ENCODE results near the gene NMRAL1.
A peak's percentile ranks its signal among the peaks of the same experiment; 100 is the strongest.

The NMRAL1 gene

DNA sequence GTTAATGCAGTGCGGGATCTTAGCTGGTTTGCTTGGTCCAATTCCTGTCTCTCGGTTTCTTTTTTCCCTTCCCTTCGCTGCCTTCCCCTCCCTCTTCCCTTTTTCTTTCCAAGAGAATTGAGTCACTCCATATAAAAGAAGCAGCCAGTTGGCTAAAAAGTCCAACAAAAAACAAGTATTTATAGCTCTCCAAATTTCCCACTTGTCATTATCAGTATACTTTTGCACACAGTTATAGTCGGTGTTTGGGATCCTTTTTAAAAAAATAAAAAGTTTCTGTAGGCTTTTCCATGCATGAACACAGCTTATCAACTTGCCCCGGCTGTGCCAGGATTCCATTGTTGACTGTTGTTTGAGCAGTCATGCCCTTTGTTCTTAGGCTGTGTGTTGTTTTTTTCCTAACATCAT, 26.6 kb upstream of the NMRAL1 start:
- no peak for DNase-seq

DNA sequence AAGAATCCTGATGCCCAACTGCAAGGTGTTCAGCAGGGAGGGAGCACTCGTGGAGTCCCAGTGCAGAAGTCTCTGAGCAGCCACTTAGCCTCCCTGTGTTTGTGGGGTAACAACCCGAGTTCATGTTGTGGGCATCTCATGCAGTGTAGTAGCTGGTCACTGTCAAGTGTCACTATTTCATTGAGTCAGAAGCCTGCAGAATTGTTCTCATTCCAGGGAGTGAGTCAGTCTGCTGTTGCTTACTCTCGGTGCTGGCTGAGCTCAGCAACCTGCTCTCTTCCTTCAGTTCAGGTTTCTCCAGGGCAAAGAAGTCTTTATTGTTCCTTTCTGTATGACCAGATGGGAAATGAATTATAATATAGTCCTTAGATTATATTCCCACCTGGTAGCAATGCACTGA, 25.8 kb upstream of the NMRAL1 start:
- no peak for DNase-seq

DNA sequence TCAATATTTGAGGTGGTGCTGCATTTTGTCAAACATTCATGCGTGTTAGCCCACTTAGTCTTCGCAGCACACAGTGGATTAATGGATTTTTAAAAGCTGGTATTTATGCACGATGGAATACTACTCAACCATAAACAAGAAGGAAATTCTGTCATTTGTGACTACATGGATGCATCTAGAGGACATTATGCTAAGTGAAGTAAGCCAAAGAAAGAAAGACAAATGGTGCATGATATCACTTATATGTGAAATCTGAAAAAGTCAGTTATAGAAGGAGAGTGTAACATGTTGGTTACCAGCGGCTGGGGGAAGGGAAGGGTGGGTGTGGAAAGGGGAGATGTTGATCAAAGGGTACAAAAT, 24.8 kb upstream of the NMRAL1 start:
- DNase-seq, result no peak

DNA sequence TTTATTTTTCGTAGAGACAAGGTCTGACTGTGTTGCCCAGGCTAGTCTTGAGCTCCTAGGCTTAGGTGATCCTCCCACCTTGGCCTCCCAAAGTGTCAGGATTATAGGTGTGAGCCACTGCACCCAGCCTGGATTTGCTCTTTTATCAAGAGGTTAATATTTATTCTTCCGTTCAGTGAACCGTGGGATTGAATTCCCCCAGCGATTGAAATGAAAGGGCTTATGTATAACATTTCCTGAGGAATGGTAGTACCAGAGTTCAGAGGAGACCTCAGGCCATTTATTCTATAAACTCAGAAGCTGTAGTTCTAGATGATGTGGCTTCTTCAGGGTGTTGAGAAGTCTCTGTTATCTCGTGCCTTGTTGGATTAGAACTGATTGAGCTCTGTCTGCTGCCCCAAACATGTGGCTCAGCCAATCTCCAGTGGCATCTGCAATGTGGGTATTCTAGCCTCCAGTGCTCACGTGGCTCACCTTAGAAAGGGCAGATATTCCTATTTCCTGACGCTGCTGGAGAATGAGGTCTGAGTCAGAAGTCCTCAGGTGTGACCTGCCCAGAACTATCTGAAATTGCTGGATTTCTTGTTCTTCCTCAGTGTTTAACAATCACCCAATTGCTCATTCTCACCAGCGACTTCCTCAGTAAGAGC, 24.2 kb upstream of the NMRAL1 start:
- DNase-seq, result no peak

DNA sequence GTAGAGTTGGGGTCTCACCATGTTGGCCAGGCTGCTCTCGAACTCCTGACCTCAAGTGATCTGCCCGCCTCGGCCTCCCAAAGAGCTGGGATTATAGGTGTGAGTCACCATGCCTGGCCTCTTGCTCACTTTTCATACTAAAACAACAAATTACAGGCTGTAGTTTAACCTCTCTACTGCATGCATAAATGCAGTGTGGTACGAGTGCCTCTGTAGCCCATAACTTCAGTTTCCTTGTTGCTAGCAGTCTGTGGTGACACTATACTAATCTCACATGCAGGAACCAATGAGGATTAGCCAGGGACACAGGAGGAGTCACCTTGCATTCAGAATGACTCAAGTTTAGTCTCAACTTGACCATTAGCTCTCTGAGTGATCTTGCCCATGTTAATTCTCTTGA, 21.9 kb upstream of the NMRAL1 start:
- DNase-seq, result no peak

DNA sequence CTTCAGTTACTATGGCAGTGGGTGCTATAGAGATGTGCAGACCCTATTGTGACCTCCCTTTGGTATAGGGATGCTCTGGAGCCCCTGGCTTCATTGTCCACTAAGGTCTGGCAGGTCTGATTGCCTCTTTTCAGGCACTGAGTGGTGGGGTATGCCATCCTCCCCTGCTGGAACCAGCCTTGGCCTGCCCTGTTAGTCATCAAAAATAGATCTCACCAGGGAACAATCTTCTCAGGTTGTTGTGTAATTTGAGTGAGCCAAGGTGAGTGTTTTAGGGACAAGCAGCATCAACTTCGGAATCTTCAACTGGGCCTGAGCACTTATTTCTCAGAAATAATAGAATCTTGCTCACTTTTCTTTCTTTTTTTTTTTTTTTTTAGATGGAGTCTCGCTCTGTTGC, 21.3 kb upstream of the NMRAL1 start:
- no peak for DNase-seq

DNA sequence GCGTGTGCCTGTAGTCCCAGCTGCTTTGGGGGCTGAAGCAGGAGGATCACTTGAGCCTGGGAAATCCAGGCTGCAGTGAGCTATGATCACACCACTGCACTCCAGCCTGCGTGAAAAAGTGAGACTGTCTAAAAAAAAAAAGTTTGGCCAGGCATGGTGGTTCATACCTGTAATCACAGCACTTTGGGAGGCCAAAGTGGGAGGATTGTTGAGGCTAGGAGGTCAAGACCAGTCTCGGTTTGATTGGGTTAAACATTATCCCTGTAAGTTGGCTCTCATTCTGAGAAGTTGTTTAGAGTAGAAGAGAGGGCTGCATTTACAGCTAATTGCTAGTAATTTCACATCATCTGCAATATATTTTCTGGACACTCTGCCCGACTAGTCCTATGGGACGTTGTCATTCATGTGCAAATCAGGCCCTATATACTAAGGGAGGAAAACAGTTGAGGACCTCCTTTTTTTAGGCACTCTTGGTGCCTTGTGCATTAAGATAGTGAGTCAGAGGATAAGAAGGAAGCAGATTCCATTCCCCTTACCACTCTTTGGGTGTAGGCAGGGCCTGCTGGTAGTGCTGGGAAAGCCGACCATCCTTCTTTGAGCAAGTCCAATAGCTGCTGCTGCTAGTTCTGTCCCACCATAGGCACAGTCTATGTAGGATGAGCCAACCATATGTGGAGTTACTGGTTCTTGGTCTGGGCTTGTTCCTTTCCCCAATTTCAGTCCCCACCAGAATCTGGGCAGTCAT, 20.5 kb upstream of the NMRAL1 start:
- no peak for DNase-seq

DNA sequence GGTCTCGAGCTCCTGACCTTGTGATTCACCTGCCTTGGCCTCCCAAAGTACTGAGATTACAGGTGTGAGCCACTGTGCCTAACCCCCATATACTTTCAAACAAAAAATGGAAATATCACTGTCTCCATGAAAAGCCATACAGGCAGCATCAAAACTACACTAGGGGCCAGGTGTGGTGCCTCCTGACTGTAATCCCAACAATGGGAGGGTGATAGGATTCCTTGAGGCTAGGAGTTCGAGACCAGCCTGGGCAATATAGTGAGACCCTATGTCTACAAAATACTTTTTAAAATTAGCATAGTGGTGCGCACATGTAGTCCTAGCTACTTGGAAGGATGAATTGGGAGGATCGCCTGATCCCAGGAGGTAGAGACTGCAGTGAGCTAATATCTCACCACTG, 17.5 kb upstream of the NMRAL1 start:
- no peak for DNase-seq

DNA sequence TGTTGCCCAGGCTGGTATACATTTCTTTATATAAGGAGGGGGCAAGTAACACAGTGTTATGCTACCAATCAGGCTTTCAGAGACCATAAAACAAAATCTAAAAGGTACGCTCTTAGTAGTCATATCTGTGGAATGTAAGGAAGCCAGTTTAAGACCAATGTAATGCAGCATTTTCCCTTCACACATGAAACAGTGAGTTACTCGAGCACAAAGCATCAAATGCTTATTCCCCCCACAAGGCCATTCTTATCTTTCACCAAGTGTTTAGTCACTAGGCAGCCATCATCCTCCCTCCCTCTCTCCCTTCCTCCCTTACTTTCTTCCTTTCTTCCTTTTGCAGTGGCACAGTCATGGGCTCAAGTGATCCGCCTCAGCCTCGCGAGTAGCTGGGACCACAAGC, 14.6 kb upstream of the NMRAL1 start:
- no peak for DNase-seq

DNA sequence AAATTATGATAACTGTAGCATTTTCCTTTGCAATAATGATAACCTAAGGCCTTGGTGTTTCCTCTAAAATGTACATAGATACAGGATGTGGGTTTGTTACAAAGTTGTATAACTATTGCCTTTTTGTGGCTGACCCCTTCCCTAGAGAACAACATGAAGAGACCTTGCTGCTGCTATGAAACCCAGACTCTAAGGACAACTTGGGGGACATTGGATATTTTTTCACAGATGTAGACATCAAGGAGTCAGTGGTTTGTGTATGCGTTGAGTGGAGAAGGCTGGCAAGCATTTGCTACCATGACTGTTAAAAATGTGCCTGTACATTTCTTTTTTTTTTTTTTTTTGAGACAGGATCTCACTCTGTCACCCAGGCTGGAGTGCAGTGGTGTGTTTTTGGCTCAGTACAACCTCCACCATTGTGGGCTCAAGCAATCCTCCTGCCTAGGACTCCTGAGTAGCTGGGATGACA, 14.1 kb upstream of the NMRAL1 start:
- no peak for DNase-seq

DNA sequence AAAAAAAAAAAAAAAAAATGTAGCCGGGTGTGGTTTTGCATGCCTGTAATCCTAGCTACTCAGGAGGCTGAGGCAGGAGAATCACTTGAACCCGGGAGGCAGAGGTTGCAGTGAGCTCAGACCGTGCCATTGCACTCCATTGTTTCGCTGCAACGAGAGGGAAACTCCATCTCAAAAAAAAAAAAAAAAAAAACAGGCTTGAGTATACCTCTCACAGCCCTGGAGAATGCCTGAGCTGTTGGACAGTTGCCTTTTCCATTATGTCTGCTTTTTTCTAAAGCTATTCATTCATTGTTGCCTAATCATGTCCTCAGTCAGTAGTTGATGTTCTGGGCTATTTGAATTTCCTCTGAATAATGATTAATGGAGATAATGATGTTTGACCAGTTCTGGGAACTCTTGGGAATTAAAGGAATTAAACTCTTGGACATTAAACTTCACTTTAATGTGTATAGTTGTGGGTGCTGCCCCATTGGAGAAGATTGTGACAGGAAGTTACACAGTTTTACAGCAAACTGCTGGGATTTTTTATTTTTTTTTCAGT, 13.6 kb upstream of the NMRAL1 start:
- no peak for DNase-seq

DNA sequence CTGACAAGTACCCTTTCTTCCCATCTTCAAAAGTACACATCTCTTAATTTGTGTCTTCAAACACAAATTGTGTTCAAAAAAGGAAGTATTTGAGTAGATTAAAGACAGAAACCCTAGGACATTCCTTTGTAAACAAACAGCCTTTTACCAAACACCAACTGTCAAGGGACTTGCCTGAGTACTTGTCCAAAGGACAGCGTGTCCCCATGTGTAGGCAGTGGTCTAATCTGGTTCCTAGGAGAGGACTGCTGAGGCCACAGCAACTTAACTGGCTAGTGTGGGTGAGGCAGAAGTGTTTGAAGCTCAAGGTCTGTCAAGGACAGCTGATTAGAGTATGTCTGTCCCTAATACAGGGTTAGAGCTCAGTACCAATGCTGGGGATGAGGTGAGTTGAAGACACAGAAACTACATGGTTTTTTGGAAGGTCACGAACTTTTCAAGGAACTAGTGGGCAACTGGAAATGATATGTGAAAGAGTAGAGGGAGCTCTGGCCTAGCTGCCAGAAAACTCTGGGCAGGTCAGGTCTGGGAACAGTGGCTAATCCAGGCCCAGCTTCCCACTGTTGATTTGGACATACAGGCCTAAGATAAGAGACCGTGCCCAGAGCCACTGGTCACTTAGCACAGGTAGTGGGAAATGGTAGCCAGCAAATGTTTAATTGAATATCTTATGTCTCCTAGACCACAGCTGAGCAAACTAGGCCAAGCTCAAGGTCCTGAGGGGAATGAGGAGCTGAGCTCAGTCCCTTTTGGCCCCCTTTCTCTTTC, 11.9 kb upstream of the NMRAL1 start:
- DNase-seq, result no peak

DNA sequence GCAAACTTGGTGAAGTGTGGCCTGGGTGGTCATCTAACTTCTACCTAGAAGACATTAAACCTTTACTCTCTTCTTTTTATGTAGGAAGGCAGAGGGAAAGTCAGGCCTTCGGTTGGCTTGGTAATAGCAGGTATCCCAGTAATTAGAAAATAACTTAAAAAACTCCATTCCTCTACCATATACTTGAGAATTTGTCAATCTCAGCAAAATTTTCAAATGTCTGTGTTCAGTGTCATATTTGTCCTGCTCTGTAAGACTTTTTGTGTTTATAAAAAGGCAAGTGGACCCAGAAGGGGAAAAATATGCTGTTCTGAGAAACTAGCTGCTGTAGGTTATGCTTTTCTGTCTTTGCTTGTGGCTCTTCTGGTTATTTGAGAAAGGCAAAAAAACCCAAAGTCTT, 7.5 kb upstream of the NMRAL1 start:
- DNase-seq, result no peak

DNA sequence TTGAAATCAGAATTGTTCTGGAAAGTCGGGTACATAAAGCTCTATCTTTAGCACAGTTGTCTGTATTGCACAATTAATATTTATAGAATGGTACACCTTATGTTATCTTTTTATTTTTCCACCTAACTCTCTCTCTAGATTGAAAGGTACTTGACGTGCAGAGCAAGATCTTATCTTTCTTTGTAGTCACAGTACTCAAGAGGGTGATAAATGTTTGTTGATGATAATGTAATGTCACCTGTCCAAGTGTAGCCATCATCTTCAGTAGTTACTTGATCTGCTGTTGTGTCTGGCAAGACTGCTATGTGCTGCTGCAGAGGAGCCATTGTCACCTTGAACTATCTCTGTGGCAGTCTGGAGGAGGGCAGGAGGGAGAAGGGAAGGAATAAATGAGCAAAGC, 7.1 kb upstream of the NMRAL1 start:
- no peak for DNase-seq

DNA sequence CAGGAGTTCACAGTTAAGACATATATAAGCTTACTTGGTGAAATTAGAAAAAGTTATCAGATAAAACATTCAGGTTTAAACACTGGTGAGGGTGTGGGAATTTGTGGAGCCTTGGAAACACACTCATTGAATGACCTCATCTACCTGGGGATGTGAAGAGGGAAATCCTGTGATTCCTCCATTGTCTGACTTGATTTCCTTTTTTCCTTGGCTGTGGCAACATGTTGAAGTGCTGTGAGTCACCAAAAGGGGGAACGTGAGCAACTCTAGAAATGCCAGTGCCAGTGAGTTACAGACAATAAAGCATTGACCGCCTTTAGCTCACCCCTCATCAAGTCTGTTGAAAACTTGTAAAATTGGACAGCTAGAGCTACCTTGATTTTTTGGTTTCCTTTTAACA, 3.5 kb upstream of the NMRAL1 start:
- DNase-seq, result no peak

DNA sequence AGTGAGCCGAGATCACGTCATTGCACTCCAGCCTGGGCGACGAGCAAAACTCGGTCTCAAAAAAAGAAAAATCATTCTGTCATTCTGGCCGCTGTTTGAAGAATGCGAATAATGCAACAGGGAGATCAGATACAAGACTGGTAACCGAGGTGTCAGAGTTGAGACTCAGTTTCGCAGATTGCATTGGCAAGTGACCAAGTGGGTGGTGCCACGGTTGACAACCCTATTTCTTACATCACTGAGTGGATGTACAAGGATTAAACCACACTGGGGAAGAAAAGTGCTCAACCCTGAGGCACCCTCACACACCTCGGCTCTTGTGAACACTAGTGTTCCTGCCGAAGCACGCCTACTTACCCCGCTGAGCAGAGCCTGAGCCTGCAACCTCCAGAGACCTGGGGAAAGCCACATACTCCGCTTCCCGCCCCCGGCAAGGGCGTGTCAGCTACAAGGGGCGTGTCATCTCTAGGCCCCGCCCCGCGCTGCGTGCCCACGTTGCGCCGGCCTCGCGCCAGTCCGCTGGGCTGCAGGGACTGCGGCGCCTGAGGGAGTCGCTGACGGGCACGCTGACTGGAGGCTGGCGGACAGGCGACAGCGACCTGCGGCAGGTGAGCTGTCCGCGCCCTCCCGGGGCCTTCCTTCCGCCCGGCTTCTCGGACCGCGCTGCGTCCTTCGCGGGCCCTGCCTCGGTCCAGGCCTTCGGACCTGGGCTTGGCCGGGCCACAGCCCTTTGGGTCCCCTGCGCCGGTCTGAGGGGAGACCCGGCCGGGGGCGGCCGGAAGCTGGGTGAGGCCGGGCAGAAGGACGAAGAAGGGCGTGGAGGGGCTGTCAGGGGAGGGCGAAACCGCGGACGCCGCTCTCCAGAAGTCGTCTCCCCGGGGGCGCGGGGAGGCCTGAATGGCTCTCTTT, 1.7 kb upstream of the NMRAL1 start, which contains the start of gene HMOX2:
TSS of gene HMOX2 (plus strand) at position 519 of the 909 bp plus-strand sequence. CDS start 29,127 bp downstream, outside the sequence.
- peak; percentile 96 for DNase-seq

DNA sequence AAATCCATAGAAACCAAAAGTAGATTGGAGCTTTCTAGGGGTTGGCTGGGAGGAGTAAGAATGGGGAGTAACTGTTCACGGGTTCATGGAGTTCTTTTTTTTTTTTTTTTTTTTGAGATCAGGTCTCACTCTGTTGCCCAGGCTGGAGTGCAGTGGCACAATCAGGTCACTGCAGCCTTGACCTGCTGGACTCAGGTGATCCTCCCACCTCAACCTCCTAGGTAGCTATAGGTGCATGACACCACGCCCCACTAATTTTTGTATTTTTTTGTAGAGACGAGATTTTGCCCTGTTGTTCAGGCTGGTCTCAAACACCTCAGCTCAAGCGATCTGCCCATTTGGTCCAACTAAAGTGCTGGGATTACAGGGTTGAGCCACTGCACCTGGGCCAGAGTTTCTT, 1.5 kb downstream of the NMRAL1 start:
- DNase-seq, result no peak

DNA sequence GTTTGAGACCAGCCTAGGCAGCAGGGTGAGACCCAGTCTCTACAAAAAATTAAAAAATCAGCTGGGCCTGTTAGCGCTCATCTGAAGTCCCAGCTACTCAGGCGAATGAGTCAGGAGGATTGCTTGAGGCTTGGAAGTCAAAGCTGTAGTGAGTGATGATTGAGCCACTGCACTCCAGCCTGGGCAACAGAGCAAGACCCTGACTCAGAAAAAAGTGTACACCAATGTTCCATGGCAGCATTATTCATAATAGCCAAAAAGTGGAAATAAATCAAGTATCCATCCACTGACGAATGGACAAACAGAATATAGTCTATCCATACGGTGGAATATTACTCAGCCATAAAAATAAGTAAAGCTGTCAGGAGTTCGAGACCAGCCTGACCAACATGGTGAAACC, 2.6 kb downstream of the NMRAL1 start:
- DNase-seq, result no peak

DNA sequence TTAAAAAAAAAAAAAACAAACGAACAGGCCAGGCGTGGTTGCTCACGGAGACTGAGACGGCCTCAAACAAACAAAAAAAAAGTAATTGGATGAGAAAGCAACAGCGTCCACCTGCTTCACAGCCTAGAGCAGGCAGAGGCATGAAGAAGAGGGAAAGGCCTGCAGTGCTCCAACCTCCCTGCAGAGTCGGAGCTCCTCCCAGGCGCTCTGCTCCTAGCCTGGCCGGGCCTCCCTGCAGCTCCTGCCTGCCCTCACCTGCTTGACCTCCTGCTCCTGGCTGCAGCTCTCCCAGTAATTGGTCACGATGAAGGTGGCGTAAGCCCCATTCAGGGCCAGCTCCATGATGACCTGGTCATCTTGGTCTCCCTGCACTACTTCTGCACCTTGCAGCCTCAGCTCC, 5.5 kb downstream of the NMRAL1 start:
- no peak for DNase-seq

DNA sequence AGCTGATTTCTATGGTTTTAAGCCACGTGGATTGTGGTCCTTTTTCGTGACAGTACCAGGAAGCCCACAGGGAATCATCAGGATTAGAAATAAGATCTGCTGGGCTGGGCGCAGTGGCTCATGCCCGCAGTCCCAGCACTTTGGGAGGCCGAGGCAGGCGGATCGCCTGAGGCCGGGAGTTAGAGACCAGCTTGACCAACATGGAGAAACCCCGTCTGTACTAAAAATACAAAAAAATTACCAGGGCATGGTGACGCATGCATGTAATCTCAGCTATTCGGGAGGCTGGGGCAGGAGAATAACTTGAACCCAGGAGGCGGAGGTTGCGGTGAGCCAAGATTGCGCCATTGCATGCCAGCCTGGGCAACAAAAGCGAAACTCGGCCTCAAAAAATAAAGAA, 6.5 kb downstream of the NMRAL1 start:
- DNase-seq, result no peak

DNA sequence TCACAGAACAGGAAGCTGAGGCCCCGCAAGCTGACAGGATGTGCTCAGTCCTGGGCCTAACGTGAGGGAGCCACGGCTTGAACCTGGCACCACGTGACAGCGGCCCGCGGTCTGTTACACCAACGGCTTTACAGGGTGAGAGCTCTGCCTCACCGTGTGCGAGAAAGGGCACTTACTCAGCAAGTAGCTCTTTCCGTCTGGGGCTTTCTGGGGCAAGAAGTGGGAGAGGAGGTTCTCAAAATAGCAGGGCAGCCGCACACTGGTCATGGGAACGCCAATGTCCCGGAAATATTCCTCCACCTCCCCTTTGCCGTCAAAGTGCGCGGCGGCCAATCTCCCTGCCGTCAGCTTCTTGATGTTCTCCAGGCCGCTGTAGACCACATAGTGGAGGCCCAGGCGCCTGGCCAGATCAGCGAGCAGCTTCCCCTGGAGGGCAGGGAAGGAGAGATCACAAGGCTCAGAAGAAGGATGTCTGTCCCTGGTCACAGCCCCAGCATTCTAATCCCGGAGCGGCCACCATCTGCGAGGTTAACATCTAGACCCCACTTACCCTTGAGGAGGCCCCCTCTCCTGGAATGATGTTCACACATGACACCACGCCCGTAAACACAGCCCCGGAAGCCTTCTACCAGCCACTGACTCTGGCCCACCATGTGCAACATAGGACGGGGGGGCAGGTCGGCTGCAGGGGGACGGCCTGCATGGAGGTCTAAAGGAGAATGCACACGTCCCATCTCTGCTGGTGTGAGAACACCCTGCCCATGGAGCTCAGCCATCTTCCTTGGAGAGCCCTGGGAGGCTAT, 8.2 kb downstream of the NMRAL1 start:
- DNase-seq, result no peak
